ENCODE results near the gene PPP6R3.

GRCh38 chr11:68563454-68563853 is 102.9 kb downstream of the PPP6R3 start:
- TF ChIP-seq EZH2 (IDR thresholded peaks at IDR 0.05; ENCODE audit: borderline replicate concordance, low read depth, low read length, severe bottlenecking) = no peak
- TF ChIP-seq CTCF (IDR thresholded peaks at IDR 0.05; ENCODE audit: borderline replicate concordance, extremely low read depth, low read length, poor library complexity, severe bottlenecking) = no peak
